Activated T-helper 9 cell treated with anti-CD3 and anti-CD28 coated beads, Interleukin-2, amount 50 U/mL, for 16 hours (primary cell): ENCODE results near the gene CFAP251.
"Not testable (repeated sequence)": the region's sequence is repeated elsewhere in the genome, so short reads cannot be mapped to it uniquely, and the experiment has no call there.

Source experiments
- DNase-seq: peaks from one replicate; pipeline ENCODE4 v3.0.0-alpha.2; 2020; ENCODE audit warnings: low read depth

CFAP251 gene

GRCh38 chr12:122029620-122030423 is 111.4 kb downstream of the CFAP251 start:
- DNase-seq: no peak

- DNase-seq: no peak
These were observed 112.1 kb downstream of the CFAP251 start for GRCh38 chr12:122030424-122031035.

- DNase-seq: peak; percentile 33
These were observed 113.2 kb downstream of the CFAP251 start for GRCh38 chr12:122031342-122032216.

DNA sequence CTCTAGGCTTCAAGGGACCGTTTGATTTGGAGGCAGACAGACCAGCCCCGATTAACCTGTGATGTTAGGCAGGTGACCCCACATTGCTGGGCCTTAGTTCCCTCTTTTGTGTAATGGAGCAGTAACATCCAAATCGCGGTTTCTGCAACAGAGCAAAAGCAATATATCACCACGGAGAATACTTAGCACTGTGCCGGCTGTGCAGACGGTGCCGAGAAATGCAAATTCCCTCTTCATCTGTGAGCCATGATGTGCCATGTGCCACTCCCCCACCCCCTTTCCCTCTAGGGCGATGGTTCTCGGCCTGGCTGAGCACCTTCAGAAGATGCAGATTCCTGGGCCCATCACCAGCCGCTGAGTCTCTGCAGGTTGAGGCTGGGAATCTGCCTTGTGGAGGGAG is 114.2 kb downstream of the CFAP251 start:
- no peak for DNase-seq

- DNase-seq: no peak
These were observed 116.9 kb downstream of the CFAP251 start for GRCh38 chr12:122035292-122035691.

GRCh38 chr12:122036153-122036552 is 117.8 kb downstream of the CFAP251 start:
- no peak for DNase-seq

- no peak for DNase-seq
These were observed 122.4 kb downstream of the CFAP251 start for GRCh38 chr12:122040579-122041386.

DNA sequence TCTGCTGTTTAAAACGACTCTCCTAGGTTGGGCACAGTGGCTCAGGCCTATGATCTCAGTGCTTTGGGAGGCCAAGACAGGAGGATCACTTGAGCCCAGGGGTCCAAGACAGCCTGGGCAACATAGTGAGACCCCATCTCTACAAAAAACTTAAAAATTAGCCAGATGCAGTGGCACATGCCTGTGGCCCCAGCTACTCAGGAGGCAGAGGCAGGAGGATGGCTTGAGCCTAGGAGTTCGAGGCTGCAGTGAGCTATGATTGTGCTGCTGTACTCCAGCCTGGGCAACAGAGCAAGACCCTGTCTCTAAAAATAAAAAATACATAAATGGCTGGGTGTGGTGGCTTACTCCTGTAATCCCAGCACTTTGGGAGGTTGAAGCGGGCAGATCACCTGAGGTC is 123.1 kb downstream of the CFAP251 start:
- DNase-seq: not testable (repeated sequence)

DNA sequence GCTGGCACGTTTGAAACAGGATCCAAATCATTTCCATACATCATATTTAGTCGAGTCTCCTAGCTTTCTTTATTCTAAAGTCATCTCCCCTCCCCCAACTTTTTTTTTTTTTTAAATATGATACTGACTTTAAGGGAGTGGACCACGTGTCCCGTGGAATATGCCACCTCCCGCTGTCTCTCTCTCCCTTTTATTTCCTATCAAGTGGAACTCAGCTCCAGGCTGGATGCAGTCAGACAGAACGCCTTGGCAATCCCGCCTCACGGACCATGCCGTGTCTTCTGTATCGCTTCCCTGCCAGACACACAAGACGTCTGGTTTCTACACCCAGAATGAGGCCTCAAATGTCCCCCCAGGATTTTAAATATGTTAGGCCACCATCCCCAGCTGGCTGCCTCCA is 124.5 kb downstream of the CFAP251 start:
- DNase-seq: no peak

GRCh38 chr12:122043476-122043875 is 125.1 kb downstream of the CFAP251 start:
- DNase-seq: no peak

DNA sequence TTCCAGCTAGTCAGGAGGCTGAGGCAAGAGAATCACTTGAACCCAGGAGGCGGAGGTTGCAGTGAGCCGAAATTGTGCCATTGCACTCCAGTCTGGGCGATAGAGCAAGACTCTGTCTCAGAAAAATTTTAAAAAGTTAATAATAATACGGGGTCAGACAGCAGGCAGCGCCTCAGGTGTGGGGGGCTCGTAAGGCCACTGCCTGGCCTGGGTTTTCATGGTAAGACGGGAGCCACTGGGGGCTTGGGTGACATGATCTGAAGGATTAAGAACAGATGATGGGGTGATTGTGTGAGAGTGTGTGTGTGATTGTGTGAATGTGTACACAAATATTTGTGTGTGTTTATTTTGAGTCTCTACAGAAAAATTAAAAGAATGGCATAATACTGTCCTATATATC is 126.9 kb downstream of the CFAP251 start:
- DNase-seq: no peak

- DNase-seq: no peak
These were observed 127.8 kb downstream of the CFAP251 start for GRCh38 chr12:122046145-122046544.

GRCh38 chr12:122048151-122048550 is 129.8 kb downstream of the CFAP251 start:
- no peak for DNase-seq

DNA sequence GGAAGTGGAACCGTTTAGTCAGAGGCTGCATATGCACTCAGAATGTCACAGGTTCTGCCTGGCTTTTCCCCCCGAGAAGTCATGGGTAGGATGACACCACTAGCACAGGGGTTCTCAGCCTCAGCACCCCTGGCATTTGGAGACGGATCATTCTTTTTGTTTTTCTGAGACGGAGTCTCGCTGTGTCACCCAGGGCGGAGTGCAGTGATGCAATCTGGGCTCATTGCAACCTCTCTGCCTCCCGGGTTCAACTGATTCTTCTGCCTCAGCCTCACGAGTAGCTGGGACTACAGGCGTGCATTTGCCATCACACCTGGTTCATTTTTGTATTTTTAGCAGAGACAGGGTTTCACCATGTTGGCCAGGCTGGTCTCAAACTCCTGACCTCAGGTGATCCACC is 131.4 kb downstream of the CFAP251 start:
- no peak for DNase-seq

GRCh38 chr12:122050706-122051105 is 132.3 kb downstream of the CFAP251 start:
- DNase-seq: no peak

DNA sequence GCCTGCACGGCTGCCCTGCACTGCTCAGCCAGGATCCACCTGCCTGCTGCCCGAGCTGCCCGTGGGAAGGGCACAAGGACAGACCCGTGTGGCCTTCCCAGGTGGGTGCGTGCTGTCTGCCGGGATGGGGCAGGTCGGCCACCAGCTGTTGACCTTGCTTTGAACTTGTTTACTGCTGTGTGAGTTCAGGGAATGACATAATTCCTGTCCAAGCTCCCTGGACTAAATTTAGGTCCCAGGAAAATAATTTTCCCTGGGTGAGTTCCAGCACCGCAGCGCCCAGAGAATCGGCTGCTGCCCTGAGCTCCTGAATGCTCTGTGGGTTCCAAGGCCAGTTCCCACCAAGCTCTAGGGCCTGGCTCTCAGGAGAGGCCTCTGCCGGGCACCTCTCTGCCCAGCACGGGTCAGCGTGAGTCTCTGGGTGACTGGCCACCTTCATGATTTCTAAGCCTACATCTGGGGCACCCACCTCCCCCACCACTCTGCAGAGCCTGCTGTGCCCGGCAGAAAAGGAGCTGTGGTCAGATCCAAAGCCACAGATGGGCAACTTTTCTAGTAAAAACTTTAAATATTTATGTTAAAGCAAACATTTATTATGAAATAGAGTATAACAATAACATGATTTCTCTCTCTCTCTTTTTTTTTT is 133.0 kb downstream of the CFAP251 start:
- no peak for DNase-seq

DNA sequence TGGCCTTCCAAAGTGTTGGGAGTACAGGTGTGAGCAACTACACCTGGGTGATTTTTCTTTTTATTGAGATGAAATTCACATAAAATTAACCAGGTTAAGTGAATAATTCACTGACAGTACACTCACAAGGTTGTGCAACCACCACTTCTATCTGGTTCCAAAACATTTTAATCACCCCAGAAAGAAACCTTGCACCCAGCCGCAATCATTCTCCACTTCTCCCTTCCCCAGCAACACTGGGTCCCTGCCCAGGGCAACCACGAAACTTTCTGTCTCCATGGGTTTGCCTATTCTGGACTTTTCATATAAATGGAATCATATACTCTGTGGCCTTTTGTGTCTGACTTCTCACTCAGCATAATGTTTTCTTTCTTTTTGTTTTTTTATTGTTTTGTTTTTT is 133.9 kb downstream of the CFAP251 start:
- no peak for DNase-seq
